Spleen (tissue), 11 donors: ENCODE results near the gene TXNL4A. TPM values are rescaled to one million over a fixed set of nuclear protein-coding genes. Genes with fewer than 3 reads are reported as not detected.
A peak's percentile ranks its signal among the peaks of the same experiment; 100 is the strongest.

Experiments used
- DNase-seq: peaks from one replicate; pipeline ENCODE4 v3.0.0-alpha.2; 2020
- H3K27ac ChIP-seq, 8 donors: fragments of 200-600 bp; sonication (generic) in 7 of 8; 1 replicate in 4 of 8; 2 replicates in 4 of 8; pipeline versions ENCODE4 v1.5.0 to v1.8.0; 2016 to 2021; ENCODE audit warnings: inconsistent platforms in 4 of 8, mild to moderate bottlenecking in 4 of 8, moderate library complexity in 1 of 8
- H3K27me3 ChIP-seq, 7 donors: fragments of 200-600 bp; sonication (generic) in 6 of 7; replicated peaks in 1 of 7; 1 replicate in 4 of 7; 2 replicates in 3 of 7; pipeline versions ENCODE4 v1.5.0 to v1.8.0; 2016 to 2021; ENCODE audit warnings: inconsistent platforms in 3 of 7, mild to moderate bottlenecking in 1 of 7
- H3K36me3 ChIP-seq, 6 donors: fragments of 200-600 bp; sonication (generic) in 5 of 6; 1 replicate in 4 of 6; 2 replicates in 2 of 6; pipeline versions ENCODE4 v1.5.0 to v1.8.0; 2016 to 2021; ENCODE audit warnings: inconsistent platforms in 2 of 6
- H3K4me1 ChIP-seq, 6 donors: fragments of 200-600 bp; sonication (generic) in 5 of 6; 1 replicate in 3 of 6; 2 replicates in 3 of 6; pipeline versions ENCODE4 v1.5.0 to v1.8.0; 2016 to 2021; ENCODE audit warnings: inconsistent platforms in 3 of 6
- H3K4me3 ChIP-seq, 8 donors: fragments of 200-600 bp; sonication (generic) in 7 of 8; 1 replicate in 4 of 8; 2 replicates in 4 of 8; pipeline versions ENCODE4 v1.5.0 to v1.8.0; 2016 to 2021; ENCODE audit warnings: inconsistent platforms in 4 of 8, mild to moderate bottlenecking in 4 of 8, moderate library complexity in 2 of 8
- H3K9me3 ChIP-seq, 8 donors: fragments of 200-600 bp; sonication (generic) in 7 of 8; 1 replicate in 4 of 8; 2 replicates in 4 of 8; pipeline versions ENCODE4 v1.5.0 to v1.8.0; 2016 to 2021; ENCODE audit warnings: inconsistent platforms in 4 of 8
- POLR2A ChIP-seq, 3 donors: fragments of 450-650 bp; IDR thresholded peaks; one replicate each; pipeline ENCODE4 v1.5.1; 2017; ENCODE audit warnings: antibody characterized with exemption in 3 of 3, mild to moderate bottlenecking in 1 of 3
- POLR2AphosphoS5 ChIP-seq, 3 donors: sonication (generic); formaldehyde crosslinking; IDR thresholded peaks; one replicate each; pipeline ENCODE4 v1.5.1; 2017; ENCODE audit warnings: antibody characterized with exemption in 3 of 3
- WGBS, 5 donors: extraction: QIAGEN DNeasy Blood & Tissue Kit in 3 of 5; methylation state at CpG; one replicate each; pipeline versions ENCODE4 v1.1.5 to v1.1.7; 2013 to 2018; 5-methylcytosine and 5-hydroxymethylcytosine counted together
- intact Hi-C: fragments of 100-400 bp; cut with DNase I; formaldehyde crosslinking; loops from one replicate; pipeline ENCODE4 v1.15.0; 2023; ENCODE audit warnings: low total_unique reads
- polyA plus RNA-seq, 3 donors: library from polyadenylated mRNA; stranded (reverse); fragments of 200-250 nt; gene quantifications; one replicate each; pipeline ENCODE4 v1.2.1, GENCODE V29; 2013
- total RNA-seq, 7 donors: library from RNA; depleted of rRNA in 3 of 7; stranded (reverse); fragments of >200 nt in 3 of 7; fragmentation: NEBNext Ultra II Directional in 4 of 7; extraction: Animal tissue kit (Norgen Biotek cat#: 25700) in 4 of 7; gene quantifications; one replicate each; pipeline versions ENCODE4 v1.1.0 to v1.2.1, GENCODE V29; 2016 to 2021
- TF ChIP-seq, protein P1 (sequence below), 11 experiments: fragments of 200-600 bp in 7 of 11; fragments of 450-650 bp in 4 of 11; sonication (generic) in 4 of 11; IDR thresholded peaks in 8 of 11; conservative IDR thresholded peaks in 3 of 11; 1 replicate in 7 of 11; 2 replicates in 4 of 11; pipeline versions ENCODE4 v1.4.0 to v1.8.0; 2016 to 2021; ENCODE audit warnings: antibody characterized with exemption in 11 of 11, inconsistent platforms in 4 of 11, mild to moderate bottlenecking in 1 of 11
- donor health status: healthy with polysubstance abuse.
- donor health status: DM: no; HTN: no; CAD: no; lungs with moderate emphysema.
- donor health status: DM: no; HTN: no; CAD: no.
- donor health status: Bipolar disorder and iron deficiency.
- donor health status: healthy.
- donor health status: DM: no; HTN: no; CAD: no.
- donor health status: DM: yes; HTN: yes; CAD: no.

The TXNL4A gene
- total and polyA plus RNA-seq, 10 donors: 20.7 to 98.5 (median 69.3) TPM

DNA sequence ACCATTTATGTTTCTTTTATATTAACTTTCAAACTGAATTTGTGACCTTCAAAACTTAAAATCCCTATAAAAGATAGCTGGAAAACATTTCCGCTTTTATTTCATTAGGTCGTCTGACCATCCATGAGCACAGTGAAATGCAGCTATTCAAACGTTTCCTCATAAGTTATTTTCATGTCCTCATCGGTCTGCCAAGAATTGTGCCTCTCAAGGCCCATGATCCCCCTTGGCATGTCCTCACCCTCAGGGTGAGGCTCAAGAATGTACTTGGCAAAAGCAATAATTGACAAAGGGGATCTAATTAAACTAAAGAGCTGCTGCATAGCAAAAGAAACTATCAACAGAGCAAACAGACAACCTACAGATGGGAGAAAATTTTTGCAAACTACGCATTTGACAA, 49.3 kb downstream of the TXNL4A start:
- H3K4me3 ChIP-seq: no peak overlapping the region
- no peak for DNase-seq
- H3K27me3 ChIP-seq: no peaks in the 10 kb centered on the region
- intact Hi-C loops: no loop called here
- peaks cover 0 to 35% (median 21%) of the 10 kb centered on the region in 8 donors for H3K9me3 ChIP-seq
- 68 to 80% (median 76%) methylated on average over 5 of the region's 5 CpGs for WGBS, 5 donors
- peak overlapping the region in 3 of 8 donors; percentile 3 to 29 (median 24) for H3K27ac ChIP-seq
- peaks cover 0 to 100% (median 68%) of the 10 kb centered on the region in 6 donors for H3K36me3 ChIP-seq
- TF ChIP-seq POLR2A (IDR thresholded peaks at IDR 0.05): no peak
- TF ChIP-seq, protein P1, sequence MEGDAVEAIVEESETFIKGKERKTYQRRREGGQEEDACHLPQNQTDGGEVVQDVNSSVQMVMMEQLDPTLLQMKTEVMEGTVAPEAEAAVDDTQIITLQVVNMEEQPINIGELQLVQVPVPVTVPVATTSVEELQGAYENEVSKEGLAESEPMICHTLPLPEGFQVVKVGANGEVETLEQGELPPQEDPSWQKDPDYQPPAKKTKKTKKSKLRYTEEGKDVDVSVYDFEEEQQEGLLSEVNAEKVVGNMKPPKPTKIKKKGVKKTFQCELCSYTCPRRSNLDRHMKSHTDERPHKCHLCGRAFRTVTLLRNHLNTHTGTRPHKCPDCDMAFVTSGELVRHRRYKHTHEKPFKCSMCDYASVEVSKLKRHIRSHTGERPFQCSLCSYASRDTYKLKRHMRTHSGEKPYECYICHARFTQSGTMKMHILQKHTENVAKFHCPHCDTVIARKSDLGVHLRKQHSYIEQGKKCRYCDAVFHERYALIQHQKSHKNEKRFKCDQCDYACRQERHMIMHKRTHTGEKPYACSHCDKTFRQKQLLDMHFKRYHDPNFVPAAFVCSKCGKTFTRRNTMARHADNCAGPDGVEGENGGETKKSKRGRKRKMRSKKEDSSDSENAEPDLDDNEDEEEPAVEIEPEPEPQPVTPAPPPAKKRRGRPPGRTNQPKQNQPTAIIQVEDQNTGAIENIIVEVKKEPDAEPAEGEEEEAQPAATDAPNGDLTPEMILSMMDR (IDR thresholded peaks at IDR 0.05 in 8 of 11, conservative IDR thresholded peaks at IDR 0.05 in 3 of 11): no peak
- TF ChIP-seq POLR2AphosphoS5 (IDR thresholded peaks at IDR 0.05): no peak
- H3K4me1 ChIP-seq: peaks cover 0 to 49% (median 13%) of the 10 kb centered on the region in 6 donors

DNA sequence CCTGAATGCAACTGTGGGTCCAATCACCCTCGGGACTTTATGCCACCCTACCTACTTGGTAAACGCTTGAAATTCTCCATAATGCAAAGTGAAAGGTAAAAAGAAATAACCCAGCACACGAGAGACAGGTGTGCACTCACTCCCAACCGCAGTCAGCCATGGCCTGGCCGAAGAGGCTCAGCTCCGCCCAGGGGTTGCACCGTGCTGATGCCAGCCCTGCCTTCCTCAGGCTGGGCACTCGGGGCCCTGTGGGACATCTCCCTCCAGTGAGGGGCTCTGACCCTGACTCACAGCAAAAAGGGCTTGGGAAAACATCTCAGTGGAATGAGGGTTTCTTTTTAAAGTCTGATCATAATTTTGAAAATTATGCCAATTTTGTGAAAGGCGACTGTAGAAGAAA, 50.2 kb downstream of the TXNL4A start:
- peaks cover 0 to 100% (median 74%) of the 10 kb centered on the region in 6 donors for H3K36me3 ChIP-seq

DNA sequence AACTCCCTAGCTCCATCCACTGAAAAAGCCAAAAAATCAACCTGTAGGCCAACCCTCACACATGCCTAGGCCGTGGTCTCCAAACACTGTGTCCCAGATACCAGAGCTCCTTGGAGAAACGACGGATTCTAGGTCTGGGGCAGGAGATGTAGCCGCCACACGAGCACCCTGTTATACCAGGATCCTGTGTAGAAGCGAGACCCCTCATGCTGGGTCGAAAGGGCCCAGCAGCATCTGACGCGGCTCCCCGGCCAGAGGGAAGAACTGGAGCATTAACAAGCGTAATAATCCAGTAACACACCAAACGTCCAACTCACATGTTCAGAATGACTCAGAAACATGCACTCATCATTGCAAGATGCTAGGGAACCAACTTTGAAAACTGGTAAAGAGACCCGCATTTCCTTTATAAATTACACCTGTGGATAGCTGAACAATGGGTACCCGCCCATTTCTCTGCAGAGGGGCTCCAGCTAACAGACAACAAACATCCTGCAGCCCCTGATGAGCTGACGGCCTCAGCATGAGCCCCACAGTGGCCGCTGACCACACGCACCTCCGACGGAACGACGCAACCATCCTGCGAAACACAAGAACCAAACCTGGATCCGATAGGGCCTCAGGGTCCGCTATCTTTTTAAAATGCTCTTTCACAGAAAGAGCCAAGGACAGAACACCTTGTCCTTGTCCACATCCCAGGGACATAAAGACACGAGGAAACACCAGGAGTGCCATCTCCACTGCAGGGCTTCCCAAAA, 51.1 kb downstream of the TXNL4A start:
- peaks cover 6 to 53% (median 39%) of the 10 kb centered on the region in 8 donors for H3K9me3 ChIP-seq
- no peak overlapping the region for H3K4me3 ChIP-seq
- H3K36me3 ChIP-seq: peaks cover 0 to 100% (median 67%) of the 10 kb centered on the region in 6 donors
- intact Hi-C loops: no loop called here
- no peak for DNase-seq
- WGBS, 5 donors: 95 to 97% (median 96%) methylated on average over 25 of the region's 25 CpGs
- no peaks in the 10 kb centered on the region for H3K27me3 ChIP-seq
- peaks cover 0 to 35% (median 7%) of the 10 kb centered on the region in 6 donors for H3K4me1 ChIP-seq
- H3K27ac ChIP-seq: no peak overlapping the region
- TF ChIP-seq, protein P1 (IDR thresholded peaks at IDR 0.05 in 8 of 11, conservative IDR thresholded peaks at IDR 0.05 in 3 of 11): no peak
- TF ChIP-seq POLR2A (IDR thresholded peaks at IDR 0.05): no peak
- no peak for TF ChIP-seq POLR2AphosphoS5 (IDR thresholded peaks at IDR 0.05)

More for the DNA sequence above, 50.2 kb downstream of the TXNL4A start:
- Histone ChIP-seq H3K4me3 (no peak overlapping the region), H3K4me1 (peaks cover 0 to 44% (median 9%) of the 10 kb centered on the region in 6 donors), H3K27ac (peak overlapping the region in 1 of 8 donors; percentile 3), H3K9me3 (peaks cover 0 to 44% (median 30%) of the 10 kb centered on the region in 8 donors), H3K27me3 (no peaks in the 10 kb centered on the region)
- WGBS, 5 donors: 92 to 96% (median 94%) methylated on average over 9 of the region's 9 CpGs
- intact Hi-C loops: no loop called here
- TF ChIP-seq POLR2A (IDR thresholded peaks at IDR 0.05): no peak
- no peak for TF ChIP-seq POLR2AphosphoS5 (IDR thresholded peaks at IDR 0.05)
- TF ChIP-seq, protein P1 (IDR thresholded peaks at IDR 0.05 in 8 of 11, conservative IDR thresholded peaks at IDR 0.05 in 3 of 11): no peak
- peak; percentile 55 for DNase-seq

DNA sequence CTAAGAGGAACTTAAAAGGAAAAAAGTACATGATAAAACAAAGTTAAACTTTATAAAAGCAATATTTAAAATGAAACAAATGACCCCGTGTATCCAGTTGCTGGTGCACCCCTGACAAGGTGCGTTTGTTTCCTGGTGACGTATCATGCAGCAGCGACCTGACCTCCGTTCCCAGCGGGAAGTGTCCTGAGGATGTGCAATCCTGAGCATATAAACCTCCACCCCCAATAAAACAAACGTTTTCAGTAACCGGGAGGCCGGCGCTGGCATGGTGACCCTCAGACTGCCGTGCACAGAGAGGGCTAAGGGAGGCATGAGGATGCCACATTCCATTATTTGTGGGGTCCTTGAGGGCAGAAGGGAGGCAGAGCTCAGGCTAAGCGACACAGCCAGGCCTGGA, 51.7 kb downstream of the TXNL4A start:
- H3K27me3 ChIP-seq: no peaks in the 10 kb centered on the region
- intact Hi-C loops: no loop called here
- WGBS, 5 donors: 94 to 98% (median 95%) methylated on average over 12 of the region's 12 CpGs
- H3K27ac ChIP-seq: no peak overlapping the region
- peaks cover 0 to 100% (median 60%) of the 10 kb centered on the region in 6 donors for H3K36me3 ChIP-seq
- peak; percentile 66 for DNase-seq
- TF ChIP-seq, protein P1 (IDR thresholded peaks at IDR 0.05 in 8 of 11, conservative IDR thresholded peaks at IDR 0.05 in 3 of 11): no peak
- TF ChIP-seq POLR2A (IDR thresholded peaks at IDR 0.05) (no peak), POLR2AphosphoS5 (IDR thresholded peaks at IDR 0.05) (no peak)
- H3K4me3 ChIP-seq: no peak overlapping the region
- peaks cover 0 to 32% (median 7%) of the 10 kb centered on the region in 6 donors for H3K4me1 ChIP-seq
- H3K9me3 ChIP-seq: peaks cover 7 to 60% (median 46%) of the 10 kb centered on the region in 8 donors
